GM18951 (cell line): ENCODE data around the gene MGRN1.
A peak's percentile ranks its signal among the peaks of the same experiment; 100 is the strongest.

Source experiments
- POLR2A ChIP-seq: IDR thresholded peaks from 4 replicates; pipeline ENCODE4 v1.6.1; 2011; ENCODE audit warnings: mild to moderate bottlenecking; ENCODE audit not compliant: insufficient read length, insufficient read depth; ENCODE audit errors: extremely low read depth
- in situ Hi-C: fragments of 300-500 bp; cut with MboI; formaldehyde crosslinking; loops from one replicate; pipeline ENCODE4 v1.12.0; 2022; ENCODE audit warnings: low sequenced_read_pairs, mixed read lengths, inconsistent platforms; ENCODE audit not compliant: unreplicated experiment

The MGRN1 gene

GRCh38 chr16:4624827-4625559, 367 bp downstream of the MGRN1 start:
- in situ Hi-C loops = no loop called here
- TF ChIP-seq POLR2A = peak; percentile 85

- TF ChIP-seq POLR2A = no peak
- in situ Hi-C loops = no loop called here
Observed at GRCh38 chr16:4625560-4626159, 1.0 kb downstream of the MGRN1 start.

- in situ Hi-C loops = no loop called here
- TF ChIP-seq POLR2A = no peak
Observed at GRCh38 chr16:4626396-4626795, 1.8 kb downstream of the MGRN1 start.

- no peak for TF ChIP-seq POLR2A
- in situ Hi-C loops = no loop called here
Observed at GRCh38 chr16:4628283-4628682, 3.7 kb downstream of the MGRN1 start.

- TF ChIP-seq POLR2A = no peak
- in situ Hi-C loops = no loop called here
Observed at GRCh38 chr16:4631444-4631843, 6.8 kb downstream of the MGRN1 start.

- TF ChIP-seq POLR2A = no peak
- in situ Hi-C loops = no loop called here
Observed at GRCh38 chr16:4633910-4634635, 9.4 kb downstream of the MGRN1 start.

- in situ Hi-C loops = no loop called here
- no peak for TF ChIP-seq POLR2A
Observed at GRCh38 chr16:4634768-4635167, 10.1 kb downstream of the MGRN1 start.

- no peak for TF ChIP-seq POLR2A
- in situ Hi-C loops = no loop called here
Observed at GRCh38 chr16:4636196-4636595, 11.6 kb downstream of the MGRN1 start.

GRCh38 chr16:4637501-4638166, 13.0 kb downstream of the MGRN1 start:
- in situ Hi-C loops = no loop called here
- TF ChIP-seq POLR2A = no peak

- TF ChIP-seq POLR2A = no peak
- in situ Hi-C loops = no loop called here
Observed at GRCh38 chr16:4639899-4640509, 15.4 kb downstream of the MGRN1 start.

- in situ Hi-C loops = no loop called here
- no peak for TF ChIP-seq POLR2A
Observed at GRCh38 chr16:4640572-4641305, 16.1 kb downstream of the MGRN1 start.

GRCh38 chr16:4641306-4641687, 16.7 kb downstream of the MGRN1 start:
- TF ChIP-seq POLR2A = no peak
- in situ Hi-C loops = no loop called here
